Transverse colon (tissue), 4 donors: ENCODE data around the gene PDE10A. TPM values are rescaled to one million over a fixed set of nuclear protein-coding genes. Genes with fewer than 3 reads are reported as not detected.

Experiments
- DNase-seq: peaks from one replicate; pipeline ENCODE4 v3.0.0-alpha.2; 2019
- H3K27ac ChIP-seq, 4 donors: fragments of 200-600 bp; sonication (generic); 2 replicates each; pipeline ENCODE4 v1.5.1; 2016 to 2018; ENCODE audit warnings: inconsistent platforms in 4 of 4
- H3K27me3 ChIP-seq: fragments of 200-600 bp; sonication (generic); 2 replicates; pipeline ENCODE4 v1.5.1; 2017; ENCODE audit warnings: inconsistent platforms
- H3K36me3 ChIP-seq, 4 donors: fragments of 200-600 bp; sonication (generic); 2 replicates each; pipeline ENCODE4 v1.5.1; 2017 to 2019; ENCODE audit warnings: inconsistent platforms in 4 of 4
- H3K4me1 ChIP-seq, 4 donors: fragments of 200-600 bp; sonication (generic); 2 replicates each; pipeline ENCODE4 v1.5.1; 2017 to 2020; ENCODE audit warnings: inconsistent platforms in 4 of 4
- H3K4me3 ChIP-seq, 4 donors: fragments of 200-600 bp; sonication (generic); 1 replicate in 1 of 4; 2 replicates in 3 of 4; pipeline versions ENCODE4 v1.5.1 to v1.6.1; 2017 to 2019; ENCODE audit warnings: inconsistent platforms in 4 of 4
- H3K9me3 ChIP-seq, 2 donors: fragments of 200-600 bp; sonication (generic); 2 replicates each; pipeline ENCODE4 v1.5.1; 2017 to 2019; ENCODE audit warnings: inconsistent platforms in 2 of 2
- EP300 ChIP-seq: sonication (generic); formaldehyde crosslinking; IDR thresholded peaks from one replicate; pipeline ENCODE4 v1.6.1; 2017; ENCODE audit warnings: antibody characterized with exemption, low read depth
- POLR2A ChIP-seq: fragments of 450-650 bp; IDR thresholded peaks from one replicate; pipeline ENCODE4 v1.6.1; 2016; ENCODE audit warnings: antibody characterized with exemption, mild to moderate bottlenecking, moderate library complexity
- POLR2AphosphoS5 ChIP-seq, 3 donors: sonication (generic); formaldehyde crosslinking; IDR thresholded peaks; one replicate each; pipeline ENCODE4 v1.6.1; 2016; ENCODE audit warnings: antibody characterized with exemption in 3 of 3
- WGBS, 2 donors: methylation state at CpG; one replicate each; pipeline ENCODE4 v1.1.5; 2018; ENCODE audit warnings: low coverage in 1 of 2; 5-methylcytosine and 5-hydroxymethylcytosine counted together
- in situ Hi-C, 4 donors: fragments of 200-750 bp; cut with MboI; loops; one replicate each; pipeline versions ENCODE4 v1.15.0 to v1.15.1; 2017; ENCODE audit warnings: low sequenced_read_pairs in 3 of 4, low pct_ligation_motif_present in 1 of 4, low pct_unique_long_range_greater_than_20kb in 1 of 4
- intact Hi-C: fragments of 100-400 bp; cut with DNase I; formaldehyde crosslinking; loops from one replicate; pipeline ENCODE4 v1.15.1; 2023; ENCODE audit warnings: low total_unique reads
- total RNA-seq, 4 donors: library from RNA; depleted of rRNA; stranded (reverse); fragments of >200 nt; gene quantifications; one replicate each; pipeline ENCODE4 v1.1.0, GENCODE V29; 2016
- TF ChIP-seq, protein P1 (sequence below), 5 experiments: fragments of 200-600 bp in 3 of 5; fragments of 450-650 bp in 2 of 5; sonication (generic) in 3 of 5; IDR thresholded peaks; 1 replicate in 2 of 5; 2 replicates in 3 of 5; pipeline ENCODE4 v1.5.1; 2016 to 2017; ENCODE audit warnings: antibody characterized with exemption in 5 of 5, inconsistent platforms in 3 of 5, mild to moderate bottlenecking in 2 of 5, moderate library complexity in 1 of 5

The PDE10A gene
- total RNA-seq, 4 donors from 2014 or later = 1.4 to 15.3 (median 4.3) TPM

DNA sequence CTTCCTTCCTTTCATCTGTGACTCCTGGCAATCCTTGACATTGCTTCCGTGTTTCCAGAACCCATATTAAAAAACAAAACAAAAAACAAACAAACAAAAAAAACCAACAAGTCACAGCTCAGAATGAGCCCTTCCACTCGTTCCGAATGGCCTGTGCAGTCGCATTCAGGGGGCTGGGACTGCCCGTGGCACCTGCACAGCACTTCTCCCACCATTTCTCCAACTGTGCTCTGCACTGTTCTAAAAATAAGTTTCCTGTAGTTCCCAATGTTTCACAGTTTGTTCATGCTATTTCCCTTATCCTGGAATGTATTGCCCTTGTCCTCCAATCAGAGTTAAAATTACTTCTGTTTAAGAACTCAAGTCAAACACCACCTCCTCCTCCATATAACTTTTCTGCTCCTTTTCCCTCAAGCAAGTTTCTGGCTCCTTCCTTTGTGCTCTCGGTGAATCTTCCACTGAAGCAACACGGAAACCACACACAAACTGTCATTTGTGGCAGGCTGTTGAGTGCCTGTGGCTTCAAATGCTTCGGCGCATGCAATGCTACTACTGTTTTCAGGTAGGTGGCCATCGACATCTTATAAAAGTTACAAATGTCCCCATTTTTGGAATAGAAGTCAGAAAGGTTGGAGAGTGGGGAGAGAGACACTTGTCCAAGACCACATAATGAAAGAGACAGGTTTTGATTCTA, 57.7 kb downstream of the PDE10A start:
- intact Hi-C loops = no loop called here

DNA sequence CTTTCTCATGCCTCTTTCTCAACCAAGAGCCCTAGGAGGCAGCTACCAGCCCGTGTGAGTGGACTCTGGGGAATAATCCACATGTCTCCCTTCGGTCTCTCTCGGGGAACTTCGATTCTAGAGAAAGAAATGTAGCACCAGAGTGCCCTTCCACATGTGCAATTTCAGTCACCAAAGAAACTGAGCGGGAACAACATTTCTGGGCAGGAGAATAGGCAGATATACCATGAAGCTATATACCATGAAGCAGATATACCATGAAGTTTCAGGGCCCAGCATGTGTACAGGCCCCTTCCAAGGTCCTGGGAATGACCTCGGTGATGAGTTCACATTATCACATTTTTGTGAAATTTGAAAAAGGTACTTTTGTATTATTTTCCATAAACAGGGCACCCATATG, 60.8 kb downstream of the PDE10A start:
- WGBS, 2 donors = 67 to 83% methylated on average over 6 of the region's 6 CpGs
- in situ Hi-C loops = no loop called here
- Histone ChIP-seq H3K4me1 (no peaks in the 10 kb centered on the region), H3K9me3 (no peaks in the 10 kb centered on the region), H3K4me3 (no peak overlapping the region), H3K27me3 (no peaks in the 10 kb centered on the region), H3K27ac (no peak overlapping the region), H3K36me3 (no peaks in the 10 kb centered on the region)
- TF ChIP-seq POLR2A (no peak), POLR2AphosphoS5 (IDR thresholded peaks at IDR 0.05) (no peak)
- TF ChIP-seq, protein P1, sequence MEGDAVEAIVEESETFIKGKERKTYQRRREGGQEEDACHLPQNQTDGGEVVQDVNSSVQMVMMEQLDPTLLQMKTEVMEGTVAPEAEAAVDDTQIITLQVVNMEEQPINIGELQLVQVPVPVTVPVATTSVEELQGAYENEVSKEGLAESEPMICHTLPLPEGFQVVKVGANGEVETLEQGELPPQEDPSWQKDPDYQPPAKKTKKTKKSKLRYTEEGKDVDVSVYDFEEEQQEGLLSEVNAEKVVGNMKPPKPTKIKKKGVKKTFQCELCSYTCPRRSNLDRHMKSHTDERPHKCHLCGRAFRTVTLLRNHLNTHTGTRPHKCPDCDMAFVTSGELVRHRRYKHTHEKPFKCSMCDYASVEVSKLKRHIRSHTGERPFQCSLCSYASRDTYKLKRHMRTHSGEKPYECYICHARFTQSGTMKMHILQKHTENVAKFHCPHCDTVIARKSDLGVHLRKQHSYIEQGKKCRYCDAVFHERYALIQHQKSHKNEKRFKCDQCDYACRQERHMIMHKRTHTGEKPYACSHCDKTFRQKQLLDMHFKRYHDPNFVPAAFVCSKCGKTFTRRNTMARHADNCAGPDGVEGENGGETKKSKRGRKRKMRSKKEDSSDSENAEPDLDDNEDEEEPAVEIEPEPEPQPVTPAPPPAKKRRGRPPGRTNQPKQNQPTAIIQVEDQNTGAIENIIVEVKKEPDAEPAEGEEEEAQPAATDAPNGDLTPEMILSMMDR (IDR thresholded peaks at IDR 0.05) = no peak
- intact Hi-C loops = no loop called here
- DNase-seq = no peak

More for the DNA sequence above, 57.7 kb downstream of the PDE10A start:
- Histone ChIP-seq H3K27ac (no peak overlapping the region), H3K4me1 (no peaks in the 10 kb centered on the region), H3K27me3 (no peaks in the 10 kb centered on the region), H3K4me3 (no peak overlapping the region), H3K9me3 (no peaks in the 10 kb centered on the region), H3K36me3 (no peaks in the 10 kb centered on the region)
- TF ChIP-seq, protein P1 (IDR thresholded peaks at IDR 0.05) = no peak
- TF ChIP-seq EP300 = no peak
- TF ChIP-seq POLR2A = no peak
- TF ChIP-seq POLR2AphosphoS5 (IDR thresholded peaks at IDR 0.05) = no peak
- in situ Hi-C loops = no loop called here
- WGBS, 2 donors = 78 to 80% methylated on average over 8 to 10 of the region's 10 CpGs
- no peak for DNase-seq

DNA sequence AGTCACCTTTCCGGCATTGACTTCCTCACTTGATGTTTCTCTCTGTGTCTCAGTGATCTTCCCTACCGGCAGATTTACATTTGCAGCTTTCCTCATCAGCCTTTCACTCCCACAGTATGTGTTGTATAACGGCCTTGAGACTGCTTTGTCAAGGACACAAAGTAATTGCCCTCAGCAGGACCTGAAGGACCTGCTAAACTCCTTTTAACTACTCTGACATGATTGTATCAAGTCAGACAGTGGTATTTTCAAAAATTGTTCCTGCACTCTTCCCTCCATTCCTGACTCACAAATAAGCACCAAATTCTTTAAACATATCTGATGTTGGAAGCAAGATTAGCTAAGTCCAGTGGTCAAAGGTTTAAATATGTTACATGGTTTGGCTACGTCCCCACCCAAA, 62.4 kb downstream of the PDE10A start:
- intact Hi-C loops = no loop called here
- no peak for DNase-seq
- in situ Hi-C loops = no loop called here
- Histone ChIP-seq H3K27me3 (no peaks in the 10 kb centered on the region), H3K36me3 (no peaks in the 10 kb centered on the region), H3K4me3 (no peak overlapping the region), H3K9me3 (no peaks in the 10 kb centered on the region), H3K4me1 (no peaks in the 10 kb centered on the region), H3K27ac (no peak overlapping the region)
- WGBS, 2 donors = 39 to 69% methylated on average over 2 to 4 of the region's 4 CpGs
- TF ChIP-seq POLR2AphosphoS5 (IDR thresholded peaks at IDR 0.05) = no peak
- TF ChIP-seq, protein P1 (IDR thresholded peaks at IDR 0.05) = no peak
- no peak for TF ChIP-seq EP300
- no peak for TF ChIP-seq POLR2A

DNA sequence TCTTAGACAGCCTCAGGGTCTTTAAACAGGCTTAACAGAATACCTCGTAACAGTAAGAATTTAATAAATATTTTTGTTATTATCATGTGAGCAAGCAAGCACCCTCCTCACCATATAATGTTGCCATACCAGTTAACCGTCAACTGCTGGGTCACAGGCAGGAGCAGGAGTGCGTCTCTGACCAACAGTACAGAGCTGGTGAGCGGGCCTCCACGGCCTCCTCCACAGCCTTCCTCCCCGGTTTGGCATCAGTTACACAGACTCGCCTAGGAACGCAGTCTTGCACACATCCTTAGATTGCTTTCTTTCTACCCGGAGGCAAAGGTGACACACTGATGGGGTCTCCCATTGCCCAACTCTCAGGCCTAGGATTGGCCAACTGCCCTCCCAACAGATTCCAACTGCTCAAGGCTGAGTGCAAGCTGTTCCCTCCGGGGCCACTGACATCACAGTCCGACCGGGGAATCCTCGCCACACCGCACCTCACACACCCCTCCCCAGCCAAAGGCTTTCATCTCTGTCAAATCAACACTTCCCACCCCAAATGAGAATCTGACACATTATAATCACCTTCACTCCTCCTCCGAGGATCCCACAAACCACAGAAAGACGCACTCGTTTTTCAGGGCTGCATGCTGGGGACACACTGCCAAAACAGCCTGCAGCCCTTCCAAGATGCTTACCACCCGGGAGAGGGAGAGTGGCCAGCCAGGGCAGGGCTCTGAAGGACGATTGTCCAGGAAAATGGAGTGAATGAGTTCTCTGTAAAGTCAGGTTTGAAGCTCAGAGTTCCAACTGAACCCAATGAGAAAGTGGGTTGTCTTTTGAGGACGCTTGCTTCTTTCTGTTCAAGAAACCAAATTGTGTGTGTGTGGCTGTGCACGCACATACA, 63.2 kb downstream of the PDE10A start:
- H3K4me3 ChIP-seq = no peak overlapping the region
- no peaks in the 10 kb centered on the region for H3K4me1 ChIP-seq
- no peaks in the 10 kb centered on the region for H3K36me3 ChIP-seq
- H3K9me3 ChIP-seq = no peaks in the 10 kb centered on the region
- DNase-seq = no peak
- in situ Hi-C loops (no loop called here), intact Hi-C loops (no loop called here)
- no peak for TF ChIP-seq POLR2A
- TF ChIP-seq, protein P1 (IDR thresholded peaks at IDR 0.05) = no peak
- TF ChIP-seq EP300 = no peak
- WGBS, 2 donors = 68 to 85% methylated on average over 6 to 21 of the region's 21 CpGs
- H3K27me3 ChIP-seq = no peaks in the 10 kb centered on the region
- no peak overlapping the region for H3K27ac ChIP-seq
